HCT116 (cell line): Measurements from ENCODE around the gene ARL6IP4. TPM values are rescaled to one million over a fixed set of nuclear protein-coding genes. Genes with fewer than 3 reads are reported as not detected.

Experiments used
- ATAC-seq: fragments of 200-7000 bp; cut with Tn5 transposase; 2 replicates; pipeline ENCODE4 v1.9.1; 2020; ENCODE audit warnings: mild to moderate bottlenecking, moderate library complexity
- BruUV-seq: library from RNA; stranded (reverse); fragments of 400-500 nt; replicated peaks from 2 replicates; lab custom pipeline; 2021; lab: Mats Ljungman, UMichigan
- CTCF ChIA-PET: fragments of 300-600 bp; sonication (Branson Sonifier 250); formaldehyde crosslinking; loops from one replicate; lab custom pipeline; 2021; ENCODE audit warnings: antibody characterized with exemption; lab: Charles Lee
- POLR2A ChIA-PET: fragments of 300-600, 350-600 bp; sonication (Branson Sonifier 250); formaldehyde crosslinking; loops from one replicate; lab custom pipeline; 2021; ENCODE audit warnings: antibody characterized with exemption; lab: Charles Lee
- RAD21 ChIA-PET, 2 experiments: fragments of 300-600 bp; sonication (Branson Sonifier 250); formaldehyde crosslinking; loops; one replicate each; lab custom pipeline; 2023; ENCODE audit warnings: low total read pairs in 2 of 2; ENCODE audit not compliant: uncharacterized antibody in 2 of 2, unreplicated experiment in 2 of 2, low non-redundant PET in 1 of 2; lab: Charles Lee
- DNase-seq: peaks from one replicate; pipeline ENCODE4 v3.0.0-alpha.2; 2010; ENCODE audit warnings: low read depth, low spot score
- H2AFZ ChIP-seq: fragments of 200-600 bp; shearing (Covaris generic), sonication (generic); 2 replicates; pipeline ENCODE4 v1.6.1; 2017; ENCODE audit warnings: low read depth, mixed run types, mixed read lengths, antibody characterized with exemption, low read length; ENCODE audit not compliant: poor library complexity, severe bottlenecking
- H3K27ac ChIP-seq: 2 replicates; pipeline ENCODE4 v1.5.1; 2012; ENCODE audit warnings: low read depth, low read length
- H3K27me3 ChIP-seq: fragments of 200-600 bp; sonication (generic); 2 replicates; pipeline ENCODE4 v1.6.1; 2016; ENCODE audit warnings: mixed run types, low read length, mixed read lengths; ENCODE audit not compliant: insufficient read depth
- H3K36me3 ChIP-seq, 2 experiments: fragments of 200-500 bp in 1 of 2; fragments of 200-600 bp in 1 of 2; sonication (Bioruptor generic) in 1 of 2; sonication (generic) in 1 of 2; 2 replicates each; pipeline versions ENCODE4 v1.5.1 to v1.6.1; 2014 to 2016; ENCODE audit warnings: low read length in 2 of 2, inconsistent platforms in 1 of 2, mixed read lengths in 1 of 2, mixed run types in 1 of 2; ENCODE audit not compliant: insufficient read depth in 2 of 2, control insufficient read depth in 1 of 2
- H3K4me1 ChIP-seq, 2 experiments: fragments of 200-600 bp in 1 of 2; sonication (generic) in 1 of 2; 2 replicates each; pipeline versions ENCODE4 v1.5.1 to v1.6.1; 2012 to 2017; ENCODE audit warnings: low read length in 2 of 2, inconsistent platforms in 1 of 2, mild to moderate bottlenecking in 1 of 2, mixed read lengths in 1 of 2, mixed run types in 1 of 2, moderate library complexity in 1 of 2; ENCODE audit not compliant: insufficient read depth in 2 of 2, control insufficient read depth in 1 of 2
- H3K4me2 ChIP-seq: fragments of 200-600 bp; sonication (generic); 2 replicates; pipeline ENCODE4 v1.6.1; 2017; ENCODE audit warnings: mixed run types, low read length, mixed read lengths
- H3K4me3 ChIP-seq, 2 experiments: fragments of 200-600 bp in 1 of 2; sonication (generic) in 1 of 2; replicated peaks in 1 of 2; 2 replicates each; pipeline ENCODE4 v1.5.1; 2011 to 2016; ENCODE audit warnings: low read length in 2 of 2, control low read depth in 1 of 2, low read depth in 1 of 2, mild to moderate bottlenecking in 1 of 2, mixed read lengths in 1 of 2, mixed run types in 1 of 2
- H3K79me2 ChIP-seq: fragments of 200-600 bp; sonication (generic); 2 replicates; pipeline ENCODE4 v1.6.1; 2017; ENCODE audit warnings: mild to moderate bottlenecking, mixed run types, low read length, moderate library complexity, mixed read lengths; ENCODE audit not compliant: insufficient read depth
- H3K9ac ChIP-seq: fragments of 200-600 bp; sonication (generic); 2 replicates; pipeline ENCODE4 v1.6.1; 2016; ENCODE audit warnings: low read length, mixed read lengths
- H3K9me2 ChIP-seq: fragments of 200-600 bp; sonication (generic), shearing (Covaris generic); 2 replicates; pipeline ENCODE4 v1.6.1; 2017; ENCODE audit warnings: mixed run types, mild to moderate bottlenecking, moderate library complexity; ENCODE audit not compliant: insufficient read depth
- H3K9me3 ChIP-seq, 2 experiments: fragments of 200-500 bp in 1 of 2; fragments of 200-600 bp in 1 of 2; sonication (Bioruptor generic) in 1 of 2; sonication (generic) in 1 of 2; 2 replicates each; pipeline ENCODE4 v1.6.1; 2014 to 2017; ENCODE audit warnings: low read length in 2 of 2, mixed read lengths in 2 of 2, inconsistent platforms in 1 of 2, low read depth in 1 of 2, mild to moderate bottlenecking in 1 of 2, mixed run types in 1 of 2, moderate library complexity in 1 of 2; ENCODE audit not compliant: control insufficient read depth in 1 of 2, insufficient read depth in 1 of 2
- H4K20me1 ChIP-seq: fragments of 200-600 bp; sonication (generic), shearing (Covaris generic); 2 replicates; pipeline ENCODE4 v1.6.1; 2017; ENCODE audit warnings: mixed run types, mild to moderate bottlenecking, moderate library complexity; ENCODE audit not compliant: insufficient read depth
- CBX3 ChIP-seq: IDR thresholded peaks from 2 replicates; pipeline ENCODE4 v1.6.1; 2012; ENCODE audit warnings: low read depth
- EGR1 ChIP-seq: IDR thresholded peaks from 2 replicates; pipeline ENCODE4 v1.6.1; 2012; ENCODE audit warnings: low read depth
- EZH2 ChIP-seq: fragments of 200-600 bp; sonication (generic); IDR thresholded peaks from 2 replicates; pipeline ENCODE4 v1.6.1; 2017; ENCODE audit warnings: antibody characterized with exemption, mixed run types
- FOSL1 ChIP-seq: IDR thresholded peaks from 2 replicates; pipeline ENCODE4 v1.6.1; 2012; ENCODE audit warnings: low read depth
- MAX ChIP-seq: IDR thresholded peaks from 2 replicates; pipeline ENCODE4 v1.6.1; 2012
- POLR2A ChIP-seq: IDR thresholded peaks from 2 replicates; pipeline ENCODE4 v1.7.0; 2011; ENCODE audit warnings: borderline replicate concordance; ENCODE audit not compliant: insufficient read depth, insufficient read length; ENCODE audit errors: extremely low read depth
- POLR2AphosphoS5 ChIP-seq: IDR thresholded peaks from 2 replicates; pipeline ENCODE4 v1.6.1; 2011; ENCODE audit warnings: mild to moderate bottlenecking, low read depth, low read length, moderate library complexity
- SIN3A ChIP-seq: IDR thresholded peaks from 2 replicates; pipeline ENCODE4 v1.6.1; 2012; ENCODE audit warnings: low read depth
- intact Hi-C: fragments of 100-400 bp; cut with micrococcal nuclease; formaldehyde crosslinking; loops from 2 replicates; pipeline ENCODE4 v1.10.0; 2022
- total RNA-seq: library from RNA; stranded (reverse); gene quantifications from one replicate; pipeline ENCODE4 v1.2.1, GENCODE V29; 2021; ENCODE audit not compliant: unreplicated experiment

ARL6IP4 gene
- total RNA-seq, 1 experiment from 2014 or later, result 128 TPM

- TF ChIP-seq EZH2 (no peak), CBX3 (peak; percentile 21), MAX (peak; percentile 77; the same call in 1 of the 2 replicates), SIN3A (peak; percentile 73; the same call in 1 of the 2 replicates), POLR2AphosphoS5 (peak; percentile 85), EGR1 (peak; percentile 48; the same call in 1 of the 2 replicates), FOSL1 (no peak), POLR2A (peak; percentile 46)
- BruUV-seq, result TSS peak; percentile 57
- H4K20me1 ChIP-seq, result no peaks in the 10 kb centered on the region
- peak; percentile 90 for DNase-seq
- peak within 1 kb of the TSS; percentile 66 for H3K27ac ChIP-seq
- RAD21 ChIA-PET, result interaction anchor here (0.7 to 1.0 kb wide), 4 partner anchors 9 to 740 kb away, joined by 3 to 4 read pairs (median 3); partner anchors contain the start of genes DIABLO (in 1 of the 2), MPHOSPH9 (in 1 of the 2), MTRFR (in 1 of the 2) and OGFOD2 (in 1 of the 2)
- peak within 1 kb of the TSS; percentile 84 to 86 for H3K4me3 ChIP-seq
- no peaks in the 10 kb centered on the region for H3K27me3 ChIP-seq
- no peaks in the 10 kb centered on the region for H3K9me3 ChIP-seq
- CTCF ChIA-PET, result interaction anchor here (1.0 to 1.2 kb wide), 2 partner anchors 105 to 272 kb away, joined by 4 to 8 read pairs; no protein-coding TSS in a partner anchor
- peak; percentile 96 for ATAC-seq
- POLR2A ChIA-PET, result interaction anchor here (0.6 to 1.6 kb wide), 8 partner anchors 9 to 291 kb away, joined by 3 to 11 read pairs (median 4); partner anchors contain the start of genes MPHOSPH9, MTRFR and OGFOD2
- H3K4me1 ChIP-seq, result peaks cover 28 to 43% of the 10 kb centered on the region in 2 experiments
- no peaks in the 10 kb centered on the region for H3K9me2 ChIP-seq
- no peaks in the 10 kb centered on the region for H3K36me3 ChIP-seq
- peak within 1 kb of the TSS; percentile 42 for H2AFZ ChIP-seq
- H3K4me2 ChIP-seq, result peak within 1 kb of the TSS; percentile 86
- H3K9ac ChIP-seq, result peak within 1 kb of the TSS; percentile 72
- H3K79me2 ChIP-seq, result peaks cover 3% of the 10 kb centered on the region; the same call in 1 of the 2 replicates
- intact Hi-C loops, result no loop called here
These were observed 14.4 kb upstream of the ARL6IP4 start, which contains the start of gene ABCB9 for GRCh38 chr12:122965851-122966742. ABCB9 (minus strand) TSS chr12:122966463; CDS start chr12:122960235, 6,228 bp downstream.
